AG09309 (cell line): ENCODE results near the gene CDC42BPA.

Source experiments
- DNase-seq: peaks from one replicate; pipeline ENCODE4 v3.0.0-alpha.2; 2010; ENCODE audit warnings: low read depth
- H3K4me3 ChIP-seq: 2 replicates; pipeline ENCODE4 v1.5.1; 2011; ENCODE audit warnings: mild to moderate bottlenecking, low read depth, low read length, moderate library complexity; ENCODE audit not compliant: control insufficient read depth
- TF ChIP-seq, protein P1 (sequence below): IDR thresholded peaks from 2 replicates; pipeline ENCODE4 v1.5.1; 2011; ENCODE audit warnings: mild to moderate bottlenecking, low read depth, low read length, inconsistent platforms; ENCODE audit not compliant: insufficient read depth, control insufficient read depth; ENCODE audit errors: missing control alignments

CDC42BPA gene

DNA sequence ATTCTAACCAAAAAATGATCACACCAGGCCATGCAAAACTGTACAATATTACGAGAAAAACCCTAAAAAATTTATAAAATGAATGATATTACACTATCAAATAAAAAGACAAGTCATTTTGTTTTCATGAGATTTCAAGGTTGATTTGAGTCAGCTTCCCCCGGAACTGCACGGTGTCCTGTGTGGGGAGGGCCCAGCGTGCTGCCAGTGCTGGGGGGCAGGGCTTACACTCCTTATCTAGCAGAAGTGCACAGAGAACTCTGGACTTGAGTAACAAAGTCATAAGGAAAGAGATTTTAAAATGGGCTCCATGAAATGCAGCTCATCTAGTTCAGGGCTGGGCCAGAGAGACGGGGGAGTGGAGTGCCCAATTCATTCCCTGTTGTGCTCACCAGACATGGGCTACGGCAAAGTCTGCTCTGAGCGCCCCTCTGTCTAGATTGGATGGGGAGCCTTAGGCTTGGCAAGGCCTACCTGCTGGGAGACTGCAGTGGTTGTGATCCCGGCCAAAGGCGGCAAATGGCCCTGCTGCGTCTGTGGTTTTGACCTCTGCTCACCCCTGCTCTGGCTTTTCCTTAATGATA lies 328.1 kb downstream of the CDC42BPA start:
- DNase-seq: no peak
- TF ChIP-seq, protein P1, sequence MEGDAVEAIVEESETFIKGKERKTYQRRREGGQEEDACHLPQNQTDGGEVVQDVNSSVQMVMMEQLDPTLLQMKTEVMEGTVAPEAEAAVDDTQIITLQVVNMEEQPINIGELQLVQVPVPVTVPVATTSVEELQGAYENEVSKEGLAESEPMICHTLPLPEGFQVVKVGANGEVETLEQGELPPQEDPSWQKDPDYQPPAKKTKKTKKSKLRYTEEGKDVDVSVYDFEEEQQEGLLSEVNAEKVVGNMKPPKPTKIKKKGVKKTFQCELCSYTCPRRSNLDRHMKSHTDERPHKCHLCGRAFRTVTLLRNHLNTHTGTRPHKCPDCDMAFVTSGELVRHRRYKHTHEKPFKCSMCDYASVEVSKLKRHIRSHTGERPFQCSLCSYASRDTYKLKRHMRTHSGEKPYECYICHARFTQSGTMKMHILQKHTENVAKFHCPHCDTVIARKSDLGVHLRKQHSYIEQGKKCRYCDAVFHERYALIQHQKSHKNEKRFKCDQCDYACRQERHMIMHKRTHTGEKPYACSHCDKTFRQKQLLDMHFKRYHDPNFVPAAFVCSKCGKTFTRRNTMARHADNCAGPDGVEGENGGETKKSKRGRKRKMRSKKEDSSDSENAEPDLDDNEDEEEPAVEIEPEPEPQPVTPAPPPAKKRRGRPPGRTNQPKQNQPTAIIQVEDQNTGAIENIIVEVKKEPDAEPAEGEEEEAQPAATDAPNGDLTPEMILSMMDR: no peak
- no peak overlapping the region for H3K4me3 ChIP-seq

DNA sequence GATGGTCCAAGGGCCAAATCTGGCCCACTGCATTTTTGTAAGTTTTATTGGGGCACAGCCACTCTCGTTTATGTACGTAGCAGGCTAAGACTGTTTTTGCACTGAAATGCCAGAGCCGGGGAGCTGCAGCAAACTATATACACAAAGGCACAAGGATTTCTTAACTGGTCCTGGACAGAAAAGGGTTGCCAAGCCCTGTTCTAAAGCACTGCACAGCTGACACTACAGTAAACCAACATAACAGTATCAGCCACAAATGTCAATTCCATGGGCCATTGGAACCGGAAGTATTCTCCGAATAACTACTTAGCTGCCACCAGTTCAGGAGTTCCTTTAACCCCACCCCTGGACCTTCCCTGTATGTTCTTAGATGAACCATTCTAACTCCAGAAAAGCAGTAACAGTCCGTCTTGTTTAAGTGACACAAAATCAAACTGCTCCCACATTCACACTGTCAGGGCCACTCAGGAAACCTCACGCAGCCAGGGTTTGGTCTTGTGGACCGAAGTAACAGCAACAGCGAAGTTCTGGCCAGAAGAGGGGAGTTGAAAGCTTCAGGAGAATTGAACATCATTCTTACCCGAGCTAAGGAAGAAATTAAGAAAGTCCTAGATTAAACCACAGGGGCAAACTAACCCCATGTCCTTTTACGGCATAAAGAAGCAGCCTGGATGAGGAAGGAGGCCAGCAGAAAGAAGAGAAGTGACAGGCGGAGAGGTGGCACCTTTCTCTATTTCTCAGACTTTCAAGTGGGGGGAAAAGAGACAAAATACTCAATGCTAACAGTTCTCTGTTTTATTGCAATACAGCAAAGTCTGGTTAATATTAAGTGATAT lies 329.0 kb downstream of the CDC42BPA start:
- DNase-seq: no peak
- H3K4me3 ChIP-seq: no peak overlapping the region
- TF ChIP-seq, protein P1: no peak

DNA sequence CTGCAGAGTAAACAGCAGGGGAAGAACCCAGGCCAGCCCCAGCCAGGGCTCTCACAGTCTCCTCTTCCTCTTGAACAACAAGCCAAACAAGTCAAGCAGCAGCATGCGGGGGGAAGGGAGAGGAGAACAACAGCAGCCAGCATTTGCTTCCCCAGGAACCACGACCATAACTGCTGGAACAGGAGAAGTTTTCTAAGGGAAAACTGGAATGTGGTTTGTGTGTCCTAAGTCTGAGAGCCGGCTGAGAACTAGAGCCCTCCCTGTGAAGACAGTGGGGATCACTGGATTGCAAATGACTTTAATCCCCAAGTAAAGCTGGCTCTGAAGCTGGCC lies 330.0 kb downstream of the CDC42BPA start:
- TF ChIP-seq, protein P1: no peak
- no peak overlapping the region for H3K4me3 ChIP-seq
- no peak for DNase-seq

DNA sequence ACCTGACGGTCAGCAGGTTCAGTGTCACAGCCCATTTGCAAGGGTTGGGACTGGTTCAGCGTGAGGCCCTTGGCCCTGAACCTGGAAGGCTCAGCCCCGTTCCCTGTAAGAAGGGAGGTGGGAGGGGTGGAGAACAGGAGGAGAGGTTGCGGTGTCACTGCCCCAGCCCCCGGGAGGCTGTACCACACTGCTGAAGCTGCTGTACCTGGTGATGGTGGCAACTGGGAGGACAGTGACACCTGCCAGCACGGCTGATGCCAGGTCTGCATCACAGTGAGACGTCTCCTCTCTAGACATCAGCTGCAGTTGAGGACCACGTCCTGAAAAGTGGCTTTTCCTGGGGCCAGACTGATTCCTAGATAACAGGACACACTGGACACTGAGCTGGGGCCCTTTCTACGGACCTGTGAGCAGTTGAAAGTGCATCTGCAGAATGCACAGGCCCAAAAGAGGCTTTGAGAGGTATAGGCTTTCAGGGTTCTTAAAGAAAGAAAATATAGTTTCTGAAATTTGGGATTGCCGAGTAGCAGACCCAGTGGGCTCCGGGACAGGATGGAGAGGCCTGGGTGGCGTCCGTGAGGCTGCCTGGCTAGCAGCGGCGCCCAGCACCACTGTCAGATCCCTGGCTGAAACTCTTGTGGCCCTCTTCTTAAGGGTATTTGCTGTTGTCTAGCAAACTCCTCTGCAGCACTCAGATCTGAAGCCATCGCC lies 330.5 kb downstream of the CDC42BPA start:
- no peak for DNase-seq
- TF ChIP-seq, protein P1: no peak
- H3K4me3 ChIP-seq: no peak overlapping the region

DNA sequence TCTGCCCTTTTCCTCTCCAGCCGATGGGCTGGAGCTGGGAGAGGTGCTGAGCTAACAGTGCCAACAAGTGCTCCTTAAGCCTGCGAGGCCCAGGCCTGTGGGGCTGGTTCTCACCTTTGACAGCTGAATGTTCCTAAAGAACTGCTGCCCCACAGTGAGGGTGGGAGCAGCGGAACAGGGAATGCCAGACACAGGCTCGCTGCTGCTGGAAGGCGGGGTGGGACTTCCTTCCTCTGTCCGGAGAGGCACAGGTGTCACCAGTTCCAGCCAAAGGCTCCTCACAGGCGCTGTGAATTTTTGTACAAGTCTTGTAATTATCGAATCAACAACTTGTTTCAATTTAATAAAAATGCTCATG lies 331.1 kb downstream of the CDC42BPA start:
- TF ChIP-seq, protein P1: no peak
- no peak overlapping the region for H3K4me3 ChIP-seq
- DNase-seq: no peak

DNA sequence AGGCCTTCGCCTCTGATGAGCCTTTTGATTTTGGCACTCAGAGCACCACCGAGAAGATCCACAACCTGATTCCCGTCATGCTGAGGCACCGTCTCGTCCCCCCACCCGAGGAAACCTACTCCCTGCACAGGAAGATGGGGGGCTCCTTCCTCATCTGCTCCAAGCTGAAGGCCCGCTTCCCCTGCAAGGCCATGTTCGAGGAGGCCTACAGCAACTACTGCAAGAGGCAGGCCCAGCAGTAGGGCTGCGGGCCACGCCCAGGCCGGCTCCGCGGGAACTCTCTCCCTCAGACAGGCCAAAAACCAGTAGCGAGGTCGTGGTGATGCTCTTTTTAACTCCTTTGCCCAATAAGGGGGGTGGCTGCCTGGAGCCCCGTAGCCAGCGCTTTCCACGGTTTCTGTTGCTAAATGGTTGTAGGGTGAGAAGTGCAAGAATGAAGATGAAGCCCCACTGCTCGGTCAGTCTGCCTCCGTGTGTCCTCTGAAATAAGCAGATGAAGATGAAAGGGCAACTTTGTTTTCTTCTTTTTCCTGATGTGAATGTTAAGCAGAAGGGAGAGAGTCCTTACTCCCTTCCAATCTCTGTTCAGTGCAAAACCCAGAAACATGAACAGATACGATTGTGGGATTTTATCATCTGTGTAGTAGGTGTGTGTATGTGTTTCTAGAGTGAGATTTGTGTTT lies 331.7 kb downstream of the CDC42BPA start:
- DNase-seq: no peak
- TF ChIP-seq, protein P1: no peak
- no peak overlapping the region for H3K4me3 ChIP-seq
